K562 (cell line): ENCODE data around the gene HMCN1. TPM values are rescaled to one million over a fixed set of nuclear protein-coding genes. Genes with fewer than 3 reads are reported as not detected.
A peak's percentile ranks its signal among the peaks of the same experiment; 100 is the strongest.

Experiments used
- ATAC-seq: fragments of 200-7000 bp; cut with Tn5 transposase; 3 replicates; pipeline ENCODE4 v1.9.1; 2020; ENCODE audit warnings: moderate library complexity
- BruUV-seq: library from RNA; stranded (reverse); fragments of 400-500 nt; replicated peaks from 2 replicates; lab custom pipeline; 2021; lab: Mats Ljungman, UMichigan
- CTCF ChIA-PET: fragments of 300-600 bp; formaldehyde crosslinking; extraction: SDS; loops from one replicate; lab custom pipeline; 2021; ENCODE audit warnings: low intra/inter-chr PET ratio; lab: Yijun Ruan, JAX
- POLR2A ChIA-PET: fragments of 300-600, 350-650 bp; sonication (Branson Sonifier 250); formaldehyde crosslinking; extraction: SDS; loops from one replicate; lab custom pipeline; 2021; ENCODE audit warnings: antibody characterized with exemption, inconsistent platforms; lab: Yijun Ruan, JAX
- DNase-seq, 4 experiments: peaks; one replicate each; pipeline versions ENCODE4 v3.0.0 to v3.0.0-alpha.2; 2011 to 2018; ENCODE audit warnings: low spot score in 3 of 4, mixed read lengths in 3 of 4; ENCODE audit errors: extremely low read depth in 1 of 4
- FAIRE-seq: peaks from 2 replicates; lab custom pipeline; 2011; peaks lifted over from hg19 to GRCh38; lab: Jason Lieb, UNC
- H2AFZ ChIP-seq: 2 replicates; pipeline ENCODE4 v1.6.0; 2011; ENCODE audit warnings: low read depth, low read length, control low read depth, inconsistent platforms
- H3K27ac ChIP-seq: fragments of 200-600 bp; 3 replicates; pipeline ENCODE4 v1.8.0; 2011; ENCODE audit warnings: low read depth, mild to moderate bottlenecking, control low read depth, inconsistent platforms, low read length, moderate library complexity, mixed read lengths; ENCODE audit errors: extremely low read depth
- H3K27me3 ChIP-seq, 2 experiments: fragments of 300-600 bp in 1 of 2; 2 replicates in 1 of 2; 3 replicates in 1 of 2; pipeline versions ENCODE4 v1.6.0 to v1.8.0; 2011; ENCODE audit warnings: inconsistent platforms in 2 of 2, low read length in 2 of 2, mild to moderate bottlenecking in 1 of 2, mixed read lengths in 1 of 2, moderate library complexity in 1 of 2; ENCODE audit not compliant: control insufficient read depth in 2 of 2, insufficient read depth in 2 of 2
- H3K36me3 ChIP-seq: fragments of 300-600 bp; 3 replicates; pipeline ENCODE4 v1.8.0; 2011; ENCODE audit warnings: mild to moderate bottlenecking, low read length, inconsistent platforms; ENCODE audit not compliant: control insufficient read depth, insufficient read depth
- H3K4me1 ChIP-seq, 2 experiments: fragments of 200-600 bp in 1 of 2; replicated peaks in 1 of 2; 2 replicates in 1 of 2; 3 replicates in 1 of 2; pipeline versions ENCODE4 v1.5.1 to v1.8.0; 2011; ENCODE audit warnings: inconsistent platforms in 2 of 2, low read length in 2 of 2, mild to moderate bottlenecking in 1 of 2, mixed read lengths in 1 of 2, moderate library complexity in 1 of 2; ENCODE audit not compliant: control insufficient read depth in 2 of 2, insufficient read depth in 2 of 2
- H3K4me2 ChIP-seq: 2 replicates; pipeline ENCODE4 v1.6.1; 2011; ENCODE audit warnings: low read length, control low read depth, inconsistent platforms, mixed read lengths; ENCODE audit not compliant: insufficient read depth
- H3K4me3 ChIP-seq: fragments of 200-600 bp; sonication (generic), shearing (Covaris generic); 2 replicates; pipeline ENCODE4 v1.5.1; 2016; ENCODE audit warnings: control low read depth, inconsistent platforms
- H3K79me2 ChIP-seq: fragments of 200-600 bp; 3 replicates; pipeline ENCODE4 v1.8.0; 2011; ENCODE audit warnings: low read length, inconsistent platforms; ENCODE audit not compliant: control insufficient read depth, insufficient read depth
- H3K9ac ChIP-seq, 2 experiments: 2 replicates each; pipeline versions ENCODE4 v1.6.0 to v1.6.1; 2011; ENCODE audit warnings: low read depth in 2 of 2, low read length in 2 of 2, control low read depth in 1 of 2, inconsistent platforms in 1 of 2, mild to moderate bottlenecking in 1 of 2, mixed read lengths in 1 of 2; ENCODE audit not compliant: insufficient read depth in 1 of 2
- H3K9me1 ChIP-seq: one replicate; pipeline ENCODE4 v1.6.0; 2011; ENCODE audit warnings: inconsistent platforms, mild to moderate bottlenecking, low read length, moderate library complexity; ENCODE audit not compliant: control insufficient read depth, insufficient read depth
- H3K9me3 ChIP-seq: replicated peaks from 2 replicates; pipeline ENCODE4 v1.5.1; 2011; ENCODE audit warnings: low read depth, low read length, inconsistent platforms; ENCODE audit not compliant: control insufficient read depth, insufficient read depth
- H4K20me1 ChIP-seq: replicated peaks from 2 replicates; pipeline ENCODE4 v1.6.1; 2011; ENCODE audit warnings: low read length, inconsistent platforms, mixed read lengths; ENCODE audit not compliant: control insufficient read depth, insufficient read depth
- ARID3A ChIP-seq: IDR thresholded peaks from 2 replicates; pipeline ENCODE4 v1.6.1; 2012; ENCODE audit warnings: low read depth, low read length, improper control_type of control experiment, borderline replicate concordance
- CEBPB ChIP-seq: fragments of 450-650 bp; IDR thresholded peaks from 2 replicates; pipeline ENCODE4 v1.6.1; 2016; ENCODE audit warnings: missing genetic modification characterization, missing compliant biosample characterization
- EZH2 ChIP-seq: IDR thresholded peaks from 2 replicates; pipeline ENCODE4 v1.6.1; 2012; ENCODE audit warnings: low read depth, mild to moderate bottlenecking, inconsistent platforms, low read length, borderline replicate concordance
- JUN ChIP-seq, 2 experiments: sonication (generic) in 1 of 2; formaldehyde crosslinking in 1 of 2; IDR thresholded peaks; 2 replicates each; pipeline versions ENCODE4 v1.6.1 to v1.8.0; 2012 to 2022; ENCODE audit warnings: borderline replicate concordance in 2 of 2, mild to moderate bottlenecking in 2 of 2, improper control_type of control experiment in 1 of 2, low read depth in 1 of 2, low read length in 1 of 2, missing genetic modification reagents in 1 of 2
- PYGO2 ChIP-seq: fragments of 450-650 bp; IDR thresholded peaks from 2 replicates; pipeline ENCODE4 v1.6.1; 2016; ENCODE audit warnings: mild to moderate bottlenecking, missing genetic modification characterization, moderate library complexity, missing compliant biosample characterization
- XRCC3 ChIP-seq: fragments of 450-650 bp; IDR thresholded peaks from 2 replicates; pipeline ENCODE4 v1.6.1; 2017; ENCODE audit warnings: mild to moderate bottlenecking, moderate library complexity
- ZFPM2 ChIP-seq: fragments of 250-450 bp; sonication (Bioruptor Pico); IDR thresholded peaks from 2 replicates; pipeline ENCODE4 v1.5.1; 2022; ENCODE audit warnings: mild to moderate bottlenecking
- WGBS: fragments of 100-300 bp; shearing (Covaris generic); methylation state at CpG from one replicate; pipeline ENCODE4 v1.1.6; 2016; ENCODE audit warnings: low coverage, mixed read lengths; ENCODE audit not compliant: insufficient coverage; ENCODE audit errors: missing lambda C conversion rate; 5-methylcytosine and 5-hydroxymethylcytosine counted together
- in situ Hi-C: fragments of 300-500 bp; cut with MboI; formaldehyde crosslinking; loops from 4 replicates; pipeline ENCODE4 v1.15.0; 2018; ENCODE audit warnings: inconsistent platforms, mixed read lengths
- intact Hi-C: fragments of 100-400 bp; cut with micrococcal nuclease; formaldehyde crosslinking; loops from 2 replicates; pipeline ENCODE4 v1.14.2; 2022
- polyA plus RNA-seq, 8 experiments: library from polyadenylated mRNA; depleted of rRNA in 4 of 8; stranded (reverse) in 5 of 8; unstranded in 3 of 8; fragments of >200 nt; fragmentation: Nextera tagmentation in 2 of 8; fragmentation: Illumina TruSeq in 1 of 8; extraction: Ambion mirVana in 2 of 8; extraction: Trizol in 1 of 8; gene quantifications; 2 replicates each; pipeline versions ENCODE4 v1.2.1 to v1.2.3, GENCODE V29; 2011 to 2014; ENCODE audit warnings: inconsistent platforms in 1 of 8, missing spikeins in 1 of 8
- total RNA-seq, 7 experiments: library from RNA; depleted of rRNA in 6 of 7; stranded (reverse); fragments of >200 nt in 6 of 7; fragmentation: Illumina TruSeq in 2 of 7; extraction: Trizol in 2 of 7; gene quantifications; 2 replicates each; pipeline versions ENCODE4 v1.2.1 to v1.2.3, GENCODE V29; 2011 to 2021; ENCODE audit warnings: low replicate concordance in 1 of 7
- TF ChIP-seq, protein P1 (sequence below): fragments of 450-650 bp; formaldehyde crosslinking; IDR thresholded peaks from 2 replicates; pipeline ENCODE4 v1.4.0; 2020; ENCODE audit warnings: mild to moderate bottlenecking, mixed read lengths
- TF ChIP-seq, protein P2 (sequence below): fragments of 250-450 bp; sonication (Bioruptor Pico); IDR thresholded peaks from 2 replicates; pipeline ENCODE4 v1.9.0; 2021; ENCODE audit warnings: mild to moderate bottlenecking

The HMCN1 gene
- total and polyA plus RNA-seq, 9 of the 15 experiments (the other 6 are each of a cell fraction or from before 2014, with no cell fraction given) = 0.07 to 0.36 (median 0.21) TPM

- BruUV-seq = no TSS peak
- Histone ChIP-seq H3K4me2 (no peak overlapping the region), H3K9ac (no peak overlapping the region), H3K9me3 (no peaks in the 10 kb centered on the region), H3K79me2 (no peaks in the 10 kb centered on the region), H3K4me3 (no peak overlapping the region), H3K9me1 (no peaks in the 10 kb centered on the region), H3K27me3 (peaks cover 9 to 11% of the 10 kb centered on the region in 2 experiments; a peak in 4 of 5 replicates), H4K20me1 (no peaks in the 10 kb centered on the region), H3K4me1 (peaks cover 0 to 6% of the 10 kb centered on the region in 2 experiments; a peak in 4 of 5 replicates), H3K36me3 (no peaks in the 10 kb centered on the region), H3K27ac (no peak overlapping the region), H2AFZ (no peak overlapping the region)
- ChIA-PET CTCF (no interaction called here), POLR2A (no interaction called here)
- DNase-seq (no peak), ATAC-seq (no peak), FAIRE-seq (no peak)
- WGBS = 0% methylated on average over 3 of the region's 3 CpGs
- TF ChIP-seq EZH2 = 0 out of 2 replicates have a peak, but pooled peaks have one; percentile 2
- no peak for TF ChIP-seq XRCC3
- intact Hi-C loops (no loop called here), in situ Hi-C loops (no loop called here)
These were observed 1.5 kb downstream of the HMCN1 start for GRCh38 chr1:185735701-185736064.

DNA sequence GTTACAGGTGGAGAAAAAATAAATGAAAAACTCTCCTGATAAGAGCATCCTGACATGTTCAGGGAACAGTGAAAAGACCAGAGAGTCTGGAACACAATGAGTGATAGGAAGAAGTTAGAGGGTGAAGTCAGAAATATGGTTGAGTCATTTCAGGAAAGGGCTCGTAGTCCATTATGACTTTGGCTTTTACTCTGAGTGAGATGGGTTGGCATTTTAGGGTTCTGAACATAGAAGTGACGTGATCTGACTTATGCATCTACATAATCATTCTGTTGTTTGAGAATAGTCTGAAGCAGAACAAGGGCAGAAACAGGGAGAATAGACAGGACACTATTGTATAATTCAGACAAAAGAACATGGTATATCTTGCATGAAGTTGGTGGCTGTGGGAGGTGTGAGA is 5.8 kb downstream of the HMCN1 start:
- POLR2A ChIA-PET = no interaction called here
- in situ Hi-C loops (no loop called here), intact Hi-C loops (no loop called here)
- no peaks in the 10 kb centered on the region for H3K79me2 ChIP-seq
- H3K9me3 ChIP-seq = no peaks in the 10 kb centered on the region
- H2AFZ ChIP-seq = no peak overlapping the region
- H3K4me3 ChIP-seq = no peak overlapping the region
- WGBS = 0% methylated on average over 2 of the region's 2 CpGs
- H3K27me3 ChIP-seq = peaks cover 0 to 4% of the 10 kb centered on the region in 2 experiments; a peak in 1 of 5 replicates
- H3K9ac ChIP-seq = no peak overlapping the region
- FAIRE-seq (no peak), DNase-seq (no peak)
- no peak overlapping the region for H3K27ac ChIP-seq
- no peak overlapping the region for H3K4me2 ChIP-seq
- no TSS peak for BruUV-seq
- no peaks in the 10 kb centered on the region for H4K20me1 ChIP-seq
- CTCF ChIA-PET = no interaction called here
- H3K36me3 ChIP-seq = no peaks in the 10 kb centered on the region
- no peak for TF ChIP-seq CEBPB (tag)
- TF ChIP-seq ARID3A = no peak
- TF ChIP-seq JUN (IDR thresholded peaks at IDR 0.05; ENCODE audit: borderline replicate concordance, low read depth, low read length) = no peak
- TF ChIP-seq JUN (CRISPR knock-in tag; IDR thresholded peaks at IDR 0.05; ENCODE audit: borderline replicate concordance) = no peak
- TF ChIP-seq, protein P1, sequence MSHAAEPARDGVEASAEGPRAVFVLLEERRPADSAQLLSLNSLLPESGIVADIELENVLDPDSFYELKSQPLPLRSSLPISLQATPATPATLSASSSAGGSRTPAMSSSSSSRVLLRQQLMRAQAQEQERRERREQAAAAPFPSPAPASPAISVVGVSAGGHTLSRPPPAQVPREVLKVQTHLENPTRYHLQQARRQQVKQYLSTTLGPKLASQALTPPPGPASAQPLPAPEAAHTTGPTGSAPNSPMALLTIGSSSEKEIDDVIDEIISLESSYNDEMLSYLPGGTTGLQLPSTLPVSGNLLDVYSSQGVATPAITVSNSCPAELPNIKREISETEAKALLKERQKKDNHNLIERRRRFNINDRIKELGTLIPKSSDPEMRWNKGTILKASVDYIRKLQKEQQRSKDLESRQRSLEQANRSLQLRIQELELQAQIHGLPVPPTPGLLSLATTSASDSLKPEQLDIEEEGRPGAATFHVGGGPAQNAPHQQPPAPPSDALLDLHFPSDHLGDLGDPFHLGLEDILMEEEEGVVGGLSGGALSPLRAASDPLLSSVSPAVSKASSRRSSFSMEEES = no peak
- TF ChIP-seq, protein P2, sequence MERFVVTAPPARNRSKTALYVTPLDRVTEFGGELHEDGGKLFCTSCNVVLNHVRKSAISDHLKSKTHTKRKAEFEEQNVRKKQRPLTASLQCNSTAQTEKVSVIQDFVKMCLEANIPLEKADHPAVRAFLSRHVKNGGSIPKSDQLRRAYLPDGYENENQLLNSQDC (CRISPR knock-in tag) = no peak
- no peak for TF ChIP-seq PYGO2 (tag)
- no peak for TF ChIP-seq ZFPM2 (CRISPR knock-in tag)
- TF ChIP-seq, all 486 proteins: peak for 0
- Histone ChIP-seq H3K4me1 (no peaks in the 10 kb centered on the region), H3K9me1 (no peaks in the 10 kb centered on the region)
- ATAC-seq = no peak
